ENCODE results near the gene DAP.

Gene DAP

DNA sequence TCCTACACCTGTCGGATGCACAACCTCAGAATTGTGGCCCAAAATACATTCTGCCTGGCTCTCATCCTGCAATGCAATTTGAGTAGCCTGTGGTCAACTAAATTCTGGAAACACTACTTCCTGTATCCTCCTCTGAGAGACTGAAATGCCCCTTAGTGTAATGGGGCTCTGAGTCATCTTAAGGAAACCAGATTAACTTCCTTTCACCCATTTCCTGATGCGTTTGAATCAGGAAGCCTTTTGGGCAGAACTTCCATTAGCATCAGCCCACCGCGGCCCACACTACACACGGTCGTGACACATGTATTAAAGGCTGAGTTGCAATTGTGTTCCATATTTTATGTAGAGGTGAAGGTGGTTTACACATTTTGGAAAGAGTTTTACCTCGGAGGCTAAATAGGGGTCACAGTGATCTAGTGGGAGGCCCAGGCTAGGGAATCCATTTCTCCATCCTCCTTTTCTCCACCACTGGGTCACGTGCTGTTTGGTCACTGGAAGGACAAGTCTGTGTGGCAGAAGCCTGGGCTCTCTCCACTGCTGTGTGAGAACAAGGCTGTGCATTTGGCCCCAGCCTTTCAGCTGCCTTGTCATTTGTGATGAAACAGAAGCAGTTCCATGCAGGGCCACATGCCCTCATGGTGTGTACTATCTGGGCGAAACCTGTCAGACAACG lies 55.9 kb downstream of the DAP start:
- Histone ChIP-seq H3K36me3 (ENCODE audit: control insufficient read depth, insufficient read depth, low read length) (peaks cover 6% of the 10 kb centered on the region), H3K27me3 (replicated peaks; ENCODE audit: control insufficient read depth, insufficient read depth, low read length) (no peaks in the 10 kb centered on the region), H3K4me3 (replicated peaks; ENCODE audit: low read depth, low read length) (no peak overlapping the region)
- DNase-seq (ENCODE audit: extremely low read depth, insufficient read length): no peak
- TF ChIP-seq, protein P1, sequence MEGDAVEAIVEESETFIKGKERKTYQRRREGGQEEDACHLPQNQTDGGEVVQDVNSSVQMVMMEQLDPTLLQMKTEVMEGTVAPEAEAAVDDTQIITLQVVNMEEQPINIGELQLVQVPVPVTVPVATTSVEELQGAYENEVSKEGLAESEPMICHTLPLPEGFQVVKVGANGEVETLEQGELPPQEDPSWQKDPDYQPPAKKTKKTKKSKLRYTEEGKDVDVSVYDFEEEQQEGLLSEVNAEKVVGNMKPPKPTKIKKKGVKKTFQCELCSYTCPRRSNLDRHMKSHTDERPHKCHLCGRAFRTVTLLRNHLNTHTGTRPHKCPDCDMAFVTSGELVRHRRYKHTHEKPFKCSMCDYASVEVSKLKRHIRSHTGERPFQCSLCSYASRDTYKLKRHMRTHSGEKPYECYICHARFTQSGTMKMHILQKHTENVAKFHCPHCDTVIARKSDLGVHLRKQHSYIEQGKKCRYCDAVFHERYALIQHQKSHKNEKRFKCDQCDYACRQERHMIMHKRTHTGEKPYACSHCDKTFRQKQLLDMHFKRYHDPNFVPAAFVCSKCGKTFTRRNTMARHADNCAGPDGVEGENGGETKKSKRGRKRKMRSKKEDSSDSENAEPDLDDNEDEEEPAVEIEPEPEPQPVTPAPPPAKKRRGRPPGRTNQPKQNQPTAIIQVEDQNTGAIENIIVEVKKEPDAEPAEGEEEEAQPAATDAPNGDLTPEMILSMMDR (IDR thresholded peaks at IDR 0.05; ENCODE audit: insufficient read depth, low read length, poor library complexity, severe bottlenecking): no peak

DNA sequence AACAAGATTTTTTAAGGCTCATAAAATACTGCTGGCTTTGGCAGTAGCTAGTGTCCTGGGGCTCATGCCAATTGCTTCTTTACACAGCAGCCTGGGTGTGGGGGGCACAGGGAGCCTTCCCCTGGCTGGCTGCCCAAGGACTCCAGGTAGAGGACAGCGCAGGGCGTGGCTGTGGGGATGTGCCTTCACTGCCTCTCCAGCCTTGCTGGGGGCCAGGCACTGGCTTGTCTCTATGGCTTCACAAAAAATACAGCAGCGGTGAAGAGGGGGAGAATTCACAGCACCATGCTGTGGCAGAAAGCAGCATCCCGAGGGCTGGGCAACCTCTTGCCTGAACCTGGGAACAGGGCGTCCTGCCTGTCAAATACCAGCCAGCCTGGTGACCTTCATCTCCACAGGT lies 57.4 kb downstream of the DAP start:
- no peak overlapping the region for H3K4me3 ChIP-seq (replicated peaks; ENCODE audit: low read depth, low read length)
- DNase-seq (ENCODE audit: extremely low read depth, insufficient read length): no peak
- no peaks in the 10 kb centered on the region for H3K27me3 ChIP-seq (replicated peaks; ENCODE audit: control insufficient read depth, insufficient read depth, low read length)
- TF ChIP-seq, protein P1 (IDR thresholded peaks at IDR 0.05; ENCODE audit: insufficient read depth, low read length, poor library complexity, severe bottlenecking): no peak
- H3K36me3 ChIP-seq (ENCODE audit: control insufficient read depth, insufficient read depth, low read length): peaks cover 6% of the 10 kb centered on the region

DNA sequence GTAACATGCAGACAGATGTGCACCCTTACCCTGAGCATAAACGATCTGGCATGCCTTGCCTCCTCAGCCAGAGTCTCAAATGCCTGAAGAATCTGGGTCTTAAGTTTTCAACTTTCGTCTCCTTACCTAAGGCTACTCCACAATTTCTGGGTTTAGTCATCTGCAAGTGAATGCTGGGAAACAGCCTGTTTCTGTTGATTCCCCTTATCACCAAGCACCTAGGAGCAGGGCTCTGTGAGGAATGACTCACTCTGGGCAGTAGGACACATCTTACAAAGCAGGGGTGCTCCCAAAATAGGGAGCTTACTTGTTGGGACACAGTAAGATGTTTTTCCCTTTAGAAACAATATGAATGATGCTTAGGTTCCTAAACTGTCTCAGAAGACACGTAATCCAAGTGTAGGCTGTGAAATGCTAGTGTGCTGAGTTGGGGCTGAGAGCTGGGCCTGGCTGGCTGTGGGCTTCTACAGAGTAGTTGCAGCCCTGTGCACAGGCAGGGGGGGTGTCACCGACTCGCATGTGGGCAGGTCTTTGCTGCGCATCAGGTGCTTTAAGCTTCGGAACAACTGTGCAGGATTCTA lies 58.0 kb downstream of the DAP start:
- no peaks in the 10 kb centered on the region for H3K27me3 ChIP-seq (replicated peaks; ENCODE audit: control insufficient read depth, insufficient read depth, low read length)
- DNase-seq (ENCODE audit: extremely low read depth, insufficient read length): no peak
- H3K36me3 ChIP-seq (ENCODE audit: control insufficient read depth, insufficient read depth, low read length): peaks cover 6% of the 10 kb centered on the region
- TF ChIP-seq, protein P1 (IDR thresholded peaks at IDR 0.05; ENCODE audit: insufficient read depth, low read length, poor library complexity, severe bottlenecking): no peak
- no peak overlapping the region for H3K4me3 ChIP-seq (replicated peaks; ENCODE audit: low read depth, low read length)

DNA sequence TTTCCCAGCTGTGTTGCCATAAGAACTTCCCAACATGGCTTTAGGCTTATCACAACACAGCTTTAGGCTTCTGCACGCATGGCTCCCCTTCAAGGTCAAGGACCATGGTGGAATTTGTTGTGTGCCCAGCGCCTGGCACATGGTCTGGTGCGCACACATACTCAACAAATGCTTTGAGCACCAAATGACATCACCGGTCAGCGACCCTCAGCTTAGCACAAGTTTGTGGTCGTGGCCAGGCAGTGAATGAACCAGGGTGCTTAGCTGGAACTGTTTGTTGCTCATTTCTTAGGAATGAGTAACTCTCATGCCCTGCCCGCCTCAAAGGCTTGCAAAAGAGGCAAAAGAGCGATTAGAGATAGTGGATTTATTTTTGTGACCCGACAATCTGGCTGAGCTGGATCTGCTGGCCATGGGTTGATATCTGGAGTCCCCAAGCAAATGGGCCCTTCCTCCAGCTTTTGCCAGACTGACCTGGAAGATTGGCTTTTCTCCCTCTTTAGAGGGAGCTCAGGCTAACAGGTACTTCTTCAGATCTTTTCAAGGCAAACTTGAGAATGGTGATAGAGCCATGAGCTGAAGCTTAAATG lies 58.9 kb downstream of the DAP start:
- no peaks in the 10 kb centered on the region for H3K27me3 ChIP-seq (replicated peaks; ENCODE audit: control insufficient read depth, insufficient read depth, low read length)
- DNase-seq (ENCODE audit: extremely low read depth, insufficient read length): no peak

DNA sequence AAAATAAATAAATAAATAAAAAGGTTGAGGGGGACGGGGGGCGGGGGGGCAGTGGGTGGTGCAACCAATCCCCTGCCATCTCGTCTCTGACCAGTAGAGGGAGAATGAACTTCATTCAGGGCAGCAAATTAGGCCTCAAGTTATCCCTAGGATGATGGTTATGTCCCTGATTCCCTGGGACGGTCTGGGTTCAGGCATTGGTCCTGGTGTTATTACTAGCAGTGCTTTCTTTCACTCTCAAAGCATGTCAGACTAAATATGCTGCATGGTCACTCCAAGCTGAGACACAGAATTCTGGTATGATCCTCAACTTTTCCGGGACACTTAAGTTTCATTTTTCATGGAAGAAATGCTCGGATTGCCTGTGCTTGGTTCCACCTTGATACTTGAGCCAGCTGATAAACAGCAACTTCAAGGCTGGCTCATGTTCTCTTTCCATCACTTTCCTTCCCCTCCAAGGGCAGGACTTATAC lies 59.4 kb downstream of the DAP start:
- H3K4me3 ChIP-seq (replicated peaks; ENCODE audit: low read depth, low read length): no peak overlapping the region
- no peak for DNase-seq (ENCODE audit: extremely low read depth, insufficient read length)

More for the DNA sequence above, 58.9 kb downstream of the DAP start:
- Histone ChIP-seq H3K36me3 (ENCODE audit: control insufficient read depth, insufficient read depth, low read length) (peaks cover 5% of the 10 kb centered on the region), H3K4me3 (replicated peaks; ENCODE audit: low read depth, low read length) (no peak overlapping the region)
- TF ChIP-seq, protein P1 (IDR thresholded peaks at IDR 0.05; ENCODE audit: insufficient read depth, low read length, poor library complexity, severe bottlenecking): no peak

More for the DNA sequence above, 59.4 kb downstream of the DAP start:
- TF ChIP-seq, protein P1 (IDR thresholded peaks at IDR 0.05; ENCODE audit: insufficient read depth, low read length, poor library complexity, severe bottlenecking): peak; percentile 59
- Histone ChIP-seq H3K36me3 (ENCODE audit: control insufficient read depth, insufficient read depth, low read length) (peaks cover 5% of the 10 kb centered on the region), H3K27me3 (replicated peaks; ENCODE audit: control insufficient read depth, insufficient read depth, low read length) (no peaks in the 10 kb centered on the region)
